GM19043 (cell line): ENCODE measurements around the gene MYO3B.

Source experiments
- ATAC-seq: cut with Tn5 transposase; IDR thresholded peaks from one replicate; pipeline ENCODE4 v1.9.1; 2021; ENCODE audit warnings: low read depth; ENCODE audit not compliant: unreplicated experiment

The MYO3B gene

GRCh38 chr2:170297496-170297895 is 119.5 kb downstream of the MYO3B start:
- no peak for ATAC-seq

GRCh38 chr2:170298115-170298514 is 120.2 kb downstream of the MYO3B start:
- peak; percentile 90 for ATAC-seq

- no peak for ATAC-seq
Observed at GRCh38 chr2:170298861-170299429, 121.0 kb downstream of the MYO3B start.

GRCh38 chr2:170300993-170301392 is 123.0 kb downstream of the MYO3B start:
- ATAC-seq, result no peak

GRCh38 chr2:170301626-170302025 is 123.7 kb downstream of the MYO3B start:
- ATAC-seq, result no peak

- ATAC-seq, result no peak
Observed at GRCh38 chr2:170305711-170306110, 127.8 kb downstream of the MYO3B start.

- no peak for ATAC-seq
Observed at GRCh38 chr2:170306293-170306873, 128.4 kb downstream of the MYO3B start.

- ATAC-seq, result no peak
Observed at GRCh38 chr2:170307052-170307451, 129.1 kb downstream of the MYO3B start.

GRCh38 chr2:170307555-170308351 is 129.8 kb downstream of the MYO3B start:
- ATAC-seq, result no peak

GRCh38 chr2:170310876-170311502 is 133.0 kb downstream of the MYO3B start:
- ATAC-seq, result no peak

GRCh38 chr2:170313347-170313991 is 135.5 kb downstream of the MYO3B start:
- no peak for ATAC-seq

GRCh38 chr2:170313992-170314348 is 136.0 kb downstream of the MYO3B start:
- ATAC-seq, result no peak

- ATAC-seq, result no peak
Observed at GRCh38 chr2:170314744-170315447, 136.9 kb downstream of the MYO3B start.

GRCh38 chr2:170320948-170321347 is 143.0 kb downstream of the MYO3B start:
- no peak for ATAC-seq

GRCh38 chr2:170321526-170321925 is 143.6 kb downstream of the MYO3B start:
- ATAC-seq, result no peak

- ATAC-seq, result no peak
Observed at GRCh38 chr2:170322140-170322766, 144.3 kb downstream of the MYO3B start.

- no peak for ATAC-seq
Observed at GRCh38 chr2:170323743-170324142, 145.8 kb downstream of the MYO3B start.

- no peak for ATAC-seq
Observed at GRCh38 chr2:170324640-170325046, 146.7 kb downstream of the MYO3B start.

GRCh38 chr2:170330881-170331280 is 152.9 kb downstream of the MYO3B start:
- no peak for ATAC-seq
